ENCODE results near the gene FXYD7.

Gene FXYD7

GRCh38 chr19:35093941-35094647 lies 49.0 kb upstream of the FXYD7 start (continued):
- no peak for TF ChIP-seq CSRNP3 (CRISPR knock-in tag; IDR thresholded peaks at IDR 0.05)
- TF ChIP-seq ESRRG (CRISPR knock-in tag; IDR thresholded peaks at IDR 0.05), result no peak
- no peak for TF ChIP-seq ZNF8 (CRISPR knock-in tag; IDR thresholded peaks at IDR 0.05)
- TF ChIP-seq ISL1 (CRISPR knock-in tag; IDR thresholded peaks at IDR 0.05), result no peak
- TF ChIP-seq ZFP3 (CRISPR knock-in tag; IDR thresholded peaks at IDR 0.05), result no peak
- no peak for TF ChIP-seq TOX (CRISPR knock-in tag; IDR thresholded peaks at IDR 0.05; ENCODE audit: borderline replicate concordance)
- TF ChIP-seq ZC3H10 (CRISPR knock-in tag; IDR thresholded peaks at IDR 0.05), result no peak
- TF ChIP-seq BACH2 (CRISPR knock-in tag; IDR thresholded peaks at IDR 0.05; ENCODE audit: borderline replicate concordance), result no peak

GRCh38 chr19:35094656-35095055 lies 48.4 kb upstream of the FXYD7 start:
- ATAC-seq, result no peak
- TF ChIP-seq TOX (CRISPR knock-in tag; IDR thresholded peaks at IDR 0.05; ENCODE audit: borderline replicate concordance) (no peak), ESRRG (CRISPR knock-in tag; IDR thresholded peaks at IDR 0.05) (no peak)

- ATAC-seq, result peak; percentile 30; the same call in 1 of the 3 replicates
- TF ChIP-seq PATZ1 (CRISPR knock-in tag; IDR thresholded peaks at IDR 0.05; ENCODE audit: borderline replicate concordance) (no peak), POU6F1 (CRISPR knock-in tag; IDR thresholded peaks at IDR 0.05; ENCODE audit: borderline replicate concordance, low read depth) (no peak), RARB (CRISPR knock-in tag; IDR thresholded peaks at IDR 0.05) (no peak), ESRRG (CRISPR knock-in tag; IDR thresholded peaks at IDR 0.05) (no peak), CSRNP3 (CRISPR knock-in tag; IDR thresholded peaks at IDR 0.05) (no peak), ZFP30 (CRISPR knock-in tag; IDR thresholded peaks at IDR 0.05) (no peak), ZNF70 (CRISPR knock-in tag; IDR thresholded peaks at IDR 0.05) (no peak), PPARA (CRISPR knock-in tag; IDR thresholded peaks at IDR 0.05; ENCODE audit: borderline replicate concordance) (no peak), ARNTL (CRISPR knock-in tag; IDR thresholded peaks at IDR 0.05; ENCODE audit: borderline replicate concordance, low read depth) (no peak), ZC3H10 (CRISPR knock-in tag; IDR thresholded peaks at IDR 0.05) (no peak), SNAI2 (CRISPR knock-in tag; IDR thresholded peaks at IDR 0.05) (no peak), BACH2 (CRISPR knock-in tag; IDR thresholded peaks at IDR 0.05; ENCODE audit: borderline replicate concordance) (no peak), ISL1 (CRISPR knock-in tag; IDR thresholded peaks at IDR 0.05) (no peak), TSHZ2 (CRISPR knock-in tag; IDR thresholded peaks at IDR 0.05) (no peak), TCF4 (CRISPR knock-in tag; IDR thresholded peaks at IDR 0.05; ENCODE audit: borderline replicate concordance) (no peak), ZFP3 (CRISPR knock-in tag; IDR thresholded peaks at IDR 0.05) (no peak), OSR1 (CRISPR knock-in tag; IDR thresholded peaks at IDR 0.05) (no peak), CSDC2 (CRISPR knock-in tag; IDR thresholded peaks at IDR 0.05) (no peak)
Observed at GRCh38 chr19:35095667-35096368, 47.2 kb upstream of the FXYD7 start.
